Body of pancreas (tissue), 4 donors: ENCODE measurements around the gene SLBP.

Experiments used
- CTCF ChIP-seq, 7 experiments: fragments of 450-650 bp in 4 of 7; fragments of 200-600 bp in 3 of 7; sonication (generic) in 3 of 7; IDR thresholded peaks; one replicate each; pipeline ENCODE4 v1.5.1; 2016 to 2019; ENCODE audit warnings: antibody characterized with exemption in 7 of 7
- POLR2A ChIP-seq, 3 donors: fragments of 450-650 bp; IDR thresholded peaks; one replicate each; pipeline ENCODE4 v1.6.1; 2016; ENCODE audit warnings: antibody characterized with exemption in 3 of 3, mild to moderate bottlenecking in 2 of 3

- TF ChIP-seq CTCF (IDR thresholded peaks at IDR 0.05) (no peak), POLR2A (IDR thresholded peaks at IDR 0.05) (no peak)
These were observed 27.2 kb upstream of the SLBP start for GRCh38 chr4:1739358-1739757.
